ENCODE measurements around the gene ANXA2R. TPM values are rescaled to one million over a fixed set of nuclear protein-coding genes. Genes with fewer than 3 reads are reported as not detected.

Gene ANXA2R
- total RNA-seq, 2 experiments from 2014 or later = 11.4 to 13.5 TPM

DNA sequence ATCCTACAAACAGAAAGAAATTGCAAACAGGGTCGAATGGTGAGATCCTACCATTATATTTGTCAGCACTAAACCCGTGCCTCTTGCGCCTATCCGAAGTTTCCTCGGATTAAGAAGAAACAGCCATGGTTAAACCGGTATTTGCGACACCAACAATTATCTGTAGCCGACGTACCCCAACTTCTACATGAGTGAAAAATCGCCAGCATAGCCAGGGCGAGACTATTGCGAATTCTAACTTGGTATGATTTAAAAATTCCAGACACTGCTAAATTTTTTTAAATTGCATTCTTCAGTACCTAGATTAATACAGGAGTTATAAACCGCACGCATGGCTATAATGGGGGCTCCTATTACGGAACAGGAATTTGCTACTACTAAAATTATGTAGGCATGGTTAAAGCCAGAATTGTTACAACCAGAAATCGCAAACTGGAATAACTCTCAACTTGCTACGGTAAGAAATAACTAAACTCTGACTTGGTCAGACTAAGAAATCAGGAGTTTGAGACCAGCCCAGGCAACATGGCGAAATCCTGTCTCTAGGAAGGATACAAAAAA is 25.3 kb upstream of the ANXA2R start:
- Histone ChIP-seq H2AFZ (ENCODE audit: low read length) (peak overlapping the region; percentile 84; the same call in 1 of the 2 replicates), H3K9me2 (ENCODE audit: insufficient read depth, low read length) (no peaks in the 10 kb centered on the region), H3K4me1 (ENCODE audit: insufficient read depth, low read length, poor library complexity, severe bottlenecking) (peaks cover 29% of the 10 kb centered on the region), H3K9me3 (ENCODE audit: low read length) (no peaks in the 10 kb centered on the region), H3K36me3 (ENCODE audit: insufficient read depth, low read length) (peaks cover 18% of the 10 kb centered on the region), H3K4me2 (ENCODE audit: low read length) (peak overlapping the region; percentile 91), H3K27ac (ENCODE audit: low read depth, low read length, poor library complexity, severe bottlenecking) (peak overlapping the region; percentile 92), H3K4me3 (ENCODE audit: low read depth, low read length, poor library complexity, severe bottlenecking) (peak overlapping the region; percentile 85), H3K79me2 (ENCODE audit: insufficient read depth, low read depth, low read length) (peaks cover 37% of the 10 kb centered on the region), H4K20me1 (ENCODE audit: insufficient read depth, low read length) (no peaks in the 10 kb centered on the region)
- TF ChIP-seq, protein P1, sequence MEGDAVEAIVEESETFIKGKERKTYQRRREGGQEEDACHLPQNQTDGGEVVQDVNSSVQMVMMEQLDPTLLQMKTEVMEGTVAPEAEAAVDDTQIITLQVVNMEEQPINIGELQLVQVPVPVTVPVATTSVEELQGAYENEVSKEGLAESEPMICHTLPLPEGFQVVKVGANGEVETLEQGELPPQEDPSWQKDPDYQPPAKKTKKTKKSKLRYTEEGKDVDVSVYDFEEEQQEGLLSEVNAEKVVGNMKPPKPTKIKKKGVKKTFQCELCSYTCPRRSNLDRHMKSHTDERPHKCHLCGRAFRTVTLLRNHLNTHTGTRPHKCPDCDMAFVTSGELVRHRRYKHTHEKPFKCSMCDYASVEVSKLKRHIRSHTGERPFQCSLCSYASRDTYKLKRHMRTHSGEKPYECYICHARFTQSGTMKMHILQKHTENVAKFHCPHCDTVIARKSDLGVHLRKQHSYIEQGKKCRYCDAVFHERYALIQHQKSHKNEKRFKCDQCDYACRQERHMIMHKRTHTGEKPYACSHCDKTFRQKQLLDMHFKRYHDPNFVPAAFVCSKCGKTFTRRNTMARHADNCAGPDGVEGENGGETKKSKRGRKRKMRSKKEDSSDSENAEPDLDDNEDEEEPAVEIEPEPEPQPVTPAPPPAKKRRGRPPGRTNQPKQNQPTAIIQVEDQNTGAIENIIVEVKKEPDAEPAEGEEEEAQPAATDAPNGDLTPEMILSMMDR (conservative IDR thresholded peaks at IDR 0.05; ENCODE audit: low read length) = no peak
- TF ChIP-seq EZH2phosphoT487 (IDR thresholded peaks at IDR 0.05; ENCODE audit: borderline replicate concordance, low read depth, low read length) = no peak
- BruUV-seq (replicated peaks) = TSS peak; percentile 74
- CTCF ChIA-PET (ENCODE audit: unreplicated experiment) = interaction anchor here (0.6 kb wide), 1 partner anchor 58 kb away, joined by 3 read pairs; no protein-coding TSS in a partner anchor
- POLR2A ChIA-PET = interaction anchor here (0.6 to 3.4 kb wide), 11 partner anchors 12 to 424 kb away, joined by 3 to 22 read pairs (median 4); partner anchors contain the start of gene ZNF131
- intact Hi-C loops (cut with micrococcal nuclease; ENCODE audit: unreplicated experiment) = loop anchor here (1.0 to 5.0 kb wide), 6 partner anchors 25 to 247 kb away; partner anchors contain the start of genes ANXA2R and HMGCS1
- peak; percentile 47 for DNase-seq (ENCODE audit: low spot score)

DNA sequence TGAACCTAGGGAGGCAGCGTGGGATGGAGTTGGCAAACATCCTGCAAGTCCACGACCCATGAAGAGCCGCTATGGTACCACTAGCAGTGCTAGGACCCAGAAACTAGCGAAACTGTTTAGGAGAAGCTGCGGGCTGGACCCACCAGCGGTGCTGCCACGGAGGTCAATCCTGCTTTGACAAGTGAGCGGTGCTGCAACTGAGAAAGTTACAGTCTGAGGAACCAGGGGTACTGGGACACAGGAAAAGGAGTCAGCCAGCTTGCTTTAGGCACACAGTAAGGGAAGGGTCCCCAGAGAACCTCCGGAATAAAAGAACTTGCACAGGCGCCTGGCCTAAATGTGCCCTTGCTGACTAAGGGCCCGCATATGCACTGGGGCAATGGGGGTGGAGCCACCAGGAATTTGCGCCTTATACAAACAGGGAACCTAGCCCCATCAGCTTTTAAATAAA is 23.6 kb upstream of the ANXA2R start:
- peak overlapping the region; percentile 91 for H3K4me2 ChIP-seq (ENCODE audit: low read length)
- H2AFZ ChIP-seq (ENCODE audit: low read length) = no peak overlapping the region; the same call in 1 of the 2 replicates
- H3K36me3 ChIP-seq (ENCODE audit: insufficient read depth, low read length) = peaks cover 1% of the 10 kb centered on the region; the same call in 1 of the 2 replicates
- H3K9me3 ChIP-seq (ENCODE audit: low read length) = no peaks in the 10 kb centered on the region
- TF ChIP-seq, protein P1 (conservative IDR thresholded peaks at IDR 0.05; ENCODE audit: low read length) = no peak
- no peak for TF ChIP-seq EZH2phosphoT487 (IDR thresholded peaks at IDR 0.05; ENCODE audit: borderline replicate concordance, low read depth, low read length)
- intact Hi-C loops (cut with micrococcal nuclease; ENCODE audit: unreplicated experiment) = loop anchor here (2.0 kb wide), 1 partner anchor 45 kb away; no protein-coding TSS in a partner anchor
- POLR2A ChIA-PET = interaction anchor here (0.5 to 3.4 kb wide), 6 partner anchors 10 to 1179 kb away, joined by 3 to 22 read pairs (median 3); partner anchors contain the start of gene TMEM267
- no TSS peak for BruUV-seq (replicated peaks)
- peak overlapping the region; percentile 92 for H3K27ac ChIP-seq (ENCODE audit: low read depth, low read length, poor library complexity, severe bottlenecking)
- peak overlapping the region; percentile 85 for H3K4me3 ChIP-seq (ENCODE audit: low read depth, low read length, poor library complexity, severe bottlenecking)
- no peaks in the 10 kb centered on the region for H3K9me2 ChIP-seq (ENCODE audit: insufficient read depth, low read length)
- H3K79me2 ChIP-seq (ENCODE audit: insufficient read depth, low read depth, low read length) = peaks cover 25% of the 10 kb centered on the region
- CTCF ChIA-PET (ENCODE audit: unreplicated experiment) = no interaction called here
- DNase-seq (ENCODE audit: low spot score) = no peak
- no peaks in the 10 kb centered on the region for H4K20me1 ChIP-seq (ENCODE audit: insufficient read depth, low read length)
- H3K4me1 ChIP-seq (ENCODE audit: insufficient read depth, low read length, poor library complexity, severe bottlenecking) = peaks cover 20% of the 10 kb centered on the region
